WTC11 (cell line): ENCODE measurements around the gene CD209. TPM values are rescaled to one million over a fixed set of nuclear protein-coding genes. Genes with fewer than 3 reads are reported as not detected.

ENCODE experiments used
- ATAC-seq: fragments of 200-7000 bp; cut with Tn5 transposase; 2 replicates; pipeline ENCODE4 v1.10.0; 2021; ENCODE audit warnings: mild to moderate bottlenecking, moderate library complexity
- CTCF ChIA-PET: fragments of 300-600 bp; sonication (Branson Sonifier 250); formaldehyde crosslinking; loops from one replicate; lab custom pipeline; 2021; ENCODE audit warnings: antibody characterized with exemption; lab: Charles Lee
- POLR2A ChIA-PET: fragments of 350-600 bp; sonication (Branson Sonifier 250); formaldehyde crosslinking; loops from one replicate; lab custom pipeline; 2021; ENCODE audit warnings: antibody characterized with exemption; lab: Charles Lee
- DNase-seq: peaks from one replicate; pipeline ENCODE4 v3.0.0; 2021; ENCODE audit warnings: low spot score
- H3K27ac Mint-ChIP-seq: 2 replicates; pipeline ENCODE4 v1.8.0; 2021; ENCODE audit warnings: mixed read lengths
- H3K27me3 Mint-ChIP-seq: 2 replicates; pipeline ENCODE4 v1.8.0; 2021; ENCODE audit warnings: low read depth, mild to moderate bottlenecking, moderate library complexity, mixed read lengths
- H3K36me3 Mint-ChIP-seq: 2 replicates; pipeline ENCODE4 v1.8.0; 2021; ENCODE audit warnings: mixed read lengths
- H3K4me1 Mint-ChIP-seq: 2 replicates; pipeline ENCODE4 v1.8.0; 2022; ENCODE audit warnings: mixed read lengths
- H3K4me3 Mint-ChIP-seq: 2 replicates; pipeline ENCODE4 v1.8.0; 2021; ENCODE audit warnings: mild to moderate bottlenecking, moderate library complexity, mixed read lengths
- H3K9me3 Mint-ChIP-seq: 2 replicates; pipeline ENCODE4 v1.8.0; 2021; ENCODE audit warnings: mixed read lengths
- ATF1 ChIP-seq: sonication (generic); formaldehyde crosslinking; IDR thresholded peaks from 2 replicates; pipeline ENCODE4 v1.8.1; 2023; ENCODE audit warnings: mild to moderate bottlenecking, moderate library complexity, missing genetic modification reagents
- CREM ChIP-seq: sonication (generic); formaldehyde crosslinking; IDR thresholded peaks from 2 replicates; pipeline ENCODE4 v1.8.1; 2022; ENCODE audit warnings: mild to moderate bottlenecking, missing genetic modification reagents, moderate library complexity
- E2F1 ChIP-seq: sonication (generic); formaldehyde crosslinking; IDR thresholded peaks from 2 replicates; pipeline ENCODE4 v1.8.0; 2022; ENCODE audit warnings: mild to moderate bottlenecking, missing genetic modification reagents
- ETV6 ChIP-seq: sonication (generic); formaldehyde crosslinking; IDR thresholded peaks from 2 replicates; pipeline ENCODE4 v1.8.1; 2022; ENCODE audit warnings: mild to moderate bottlenecking, missing genetic modification reagents
- IRF2 ChIP-seq: sonication (generic); formaldehyde crosslinking; IDR thresholded peaks from 2 replicates; pipeline ENCODE4 v1.8.0; 2022; ENCODE audit warnings: low read depth, missing genetic modification reagents, borderline replicate concordance
- JAZF1 ChIP-seq: fragments of 250-450 bp; sonication (Bioruptor Pico); IDR thresholded peaks from 2 replicates; pipeline ENCODE4 v1.9.0; 2021; ENCODE audit warnings: moderate library complexity, mild to moderate bottlenecking, inconsistent platforms
- NR3C1 ChIP-seq: sonication (generic); formaldehyde crosslinking; conservative IDR thresholded peaks from 2 replicates; pipeline ENCODE4 v1.8.1; 2023; ENCODE audit warnings: low read depth, mild to moderate bottlenecking, missing genetic modification reagents
- RELA ChIP-seq: sonication (generic); formaldehyde crosslinking; IDR thresholded peaks from 2 replicates; pipeline ENCODE4 v1.8.1; 2022; ENCODE audit warnings: missing genetic modification reagents, mild to moderate bottlenecking, borderline replicate concordance
- RORB ChIP-seq: fragments of 250-450 bp; sonication (Bioruptor Pico); IDR thresholded peaks from 2 replicates; pipeline ENCODE4 v1.9.0; 2021; ENCODE audit warnings: mild to moderate bottlenecking
- SMAD4 ChIP-seq: sonication (generic); formaldehyde crosslinking; IDR thresholded peaks from 2 replicates; pipeline ENCODE4 v1.8.0; 2022; ENCODE audit warnings: mild to moderate bottlenecking, missing genetic modification reagents
- SOX15 ChIP-seq: fragments of 250-450 bp; sonication (Bioruptor Pico); IDR thresholded peaks from 2 replicates; pipeline ENCODE4 v1.9.0; 2021; ENCODE audit warnings: mild to moderate bottlenecking
- STAT6 ChIP-seq: sonication (generic); formaldehyde crosslinking; conservative IDR thresholded peaks from 2 replicates; pipeline ENCODE4 v1.8.1; 2023; ENCODE audit warnings: mild to moderate bottlenecking, low read depth, missing genetic modification reagents, moderate library complexity
- ZBTB43 ChIP-seq: sonication (generic); formaldehyde crosslinking; IDR thresholded peaks from 2 replicates; pipeline ENCODE4 v1.8.1; 2023; ENCODE audit warnings: mild to moderate bottlenecking, missing genetic modification reagents
- total RNA-seq: library from RNA; stranded (reverse); gene quantifications from 3 replicates; pipeline ENCODE4 v1.2.3, GENCODE V29; 2021
- TF ChIP-seq, protein P1 (sequence below): fragments of 250-450 bp; sonication (Bioruptor Pico); IDR thresholded peaks from 2 replicates; pipeline ENCODE4 v1.9.0; 2021; ENCODE audit warnings: mild to moderate bottlenecking
- TF ChIP-seq, protein P2 (sequence below): sonication (generic); formaldehyde crosslinking; IDR thresholded peaks from 2 replicates; pipeline ENCODE4 v1.8.0; 2022; ENCODE audit warnings: missing genetic modification reagents

The CD209 gene
- total RNA-seq, 1 experiment from 2014 or later = not detected

GRCh38 chr19:7739801-7740681 is 7.3 kb downstream of the CD209 start:
- Mint-ChIP-seq H3K9me3 (no peaks in the 10 kb centered on the region), H3K4me1 (no peaks in the 10 kb centered on the region), H3K27ac (no peak overlapping the region), H3K27me3 (peaks cover 38% of the 10 kb centered on the region), H3K4me3 (no peak overlapping the region), H3K36me3 (no peaks in the 10 kb centered on the region)
- POLR2A ChIA-PET = no interaction called here
- CTCF ChIA-PET = interaction anchor here (1.0 to 1.6 kb wide), 3 partner anchors 9 to 172 kb away, joined by 3 to 9 read pairs (median 5); partner anchors contain the start of gene TRAPPC5
- ATAC-seq (no peak), DNase-seq (no peak)
- TF ChIP-seq, protein P1, sequence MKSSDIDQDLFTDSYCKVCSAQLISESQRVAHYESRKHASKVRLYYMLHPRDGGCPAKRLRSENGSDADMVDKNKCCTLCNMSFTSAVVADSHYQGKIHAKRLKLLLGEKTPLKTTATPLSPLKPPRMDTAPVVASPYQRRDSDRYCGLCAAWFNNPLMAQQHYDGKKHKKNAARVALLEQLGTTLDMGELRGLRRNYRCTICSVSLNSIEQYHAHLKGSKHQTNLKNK (CRISPR knock-in tag) = no peak
- TF ChIP-seq CREM (CRISPR knock-in tag) (no peak), RELA (CRISPR knock-in tag) (no peak), SMAD4 (no peak)

GRCh38 chr19:7739211-7739755 is 8.1 kb downstream of the CD209 start:
- CTCF ChIA-PET = interaction anchor here (0.7 to 1.6 kb wide), 4 partner anchors 10 to 171 kb away, joined by 3 to 9 read pairs (median 4); partner anchors contain the start of gene TRAPPC5
- H3K9me3 Mint-ChIP-seq = no peaks in the 10 kb centered on the region
- POLR2A ChIA-PET = no interaction called here
- TF ChIP-seq ZBTB43 (CRISPR knock-in tag) (no peak), SOX15 (no peak), NR3C1 (CRISPR knock-in tag) (no peak), E2F1 (CRISPR knock-in tag) (no peak), IRF2 (no peak), ETV6 (CRISPR knock-in tag) (no peak), RORB (no peak), ATF1 (no peak), JAZF1 (CRISPR knock-in tag) (no peak), STAT6 (no peak)
- TF ChIP-seq, protein P2, sequence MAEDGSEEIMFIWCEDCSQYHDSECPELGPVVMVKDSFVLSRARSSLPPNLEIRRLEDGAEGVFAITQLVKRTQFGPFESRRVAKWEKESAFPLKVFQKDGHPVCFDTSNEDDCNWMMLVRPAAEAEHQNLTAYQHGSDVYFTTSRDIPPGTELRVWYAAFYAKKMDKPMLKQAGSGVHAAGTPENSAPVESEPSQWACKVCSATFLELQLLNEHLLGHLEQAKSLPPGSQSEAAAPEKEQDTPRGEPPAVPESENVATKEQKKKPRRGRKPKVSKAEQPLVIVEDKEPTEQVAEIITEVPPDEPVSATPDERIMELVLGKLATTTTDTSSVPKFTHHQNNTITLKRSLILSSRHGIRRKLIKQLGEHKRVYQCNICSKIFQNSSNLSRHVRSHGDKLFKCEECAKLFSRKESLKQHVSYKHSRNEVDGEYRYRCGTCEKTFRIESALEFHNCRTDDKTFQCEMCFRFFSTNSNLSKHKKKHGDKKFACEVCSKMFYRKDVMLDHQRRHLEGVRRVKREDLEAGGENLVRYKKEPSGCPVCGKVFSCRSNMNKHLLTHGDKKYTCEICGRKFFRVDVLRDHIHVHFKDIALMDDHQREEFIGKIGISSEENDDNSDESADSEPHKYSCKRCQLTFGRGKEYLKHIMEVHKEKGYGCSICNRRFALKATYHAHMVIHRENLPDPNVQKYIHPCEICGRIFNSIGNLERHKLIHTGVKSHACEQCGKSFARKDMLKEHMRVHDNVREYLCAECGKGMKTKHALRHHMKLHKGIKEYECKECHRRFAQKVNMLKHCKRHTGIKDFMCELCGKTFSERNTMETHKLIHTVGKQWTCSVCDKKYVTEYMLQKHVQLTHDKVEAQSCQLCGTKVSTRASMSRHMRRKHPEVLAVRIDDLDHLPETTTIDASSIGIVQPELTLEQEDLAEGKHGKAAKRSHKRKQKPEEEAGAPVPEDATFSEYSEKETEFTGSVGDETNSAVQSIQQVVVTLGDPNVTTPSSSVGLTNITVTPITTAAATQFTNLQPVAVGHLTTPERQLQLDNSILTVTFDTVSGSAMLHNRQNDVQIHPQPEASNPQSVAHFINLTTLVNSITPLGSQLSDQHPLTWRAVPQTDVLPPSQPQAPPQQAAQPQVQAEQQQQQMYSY = no peak
- no peaks in the 10 kb centered on the region for H3K36me3 Mint-ChIP-seq
- no peak overlapping the region for H3K4me3 Mint-ChIP-seq
- DNase-seq = no peak
- no peaks in the 10 kb centered on the region for H3K4me1 Mint-ChIP-seq
- H3K27me3 Mint-ChIP-seq = peaks cover 44% of the 10 kb centered on the region
- no peak for ATAC-seq
- no peak overlapping the region for H3K27ac Mint-ChIP-seq
